VCaP (cell line): Measurements from ENCODE around the gene TCAP.

Source experiments
- H3K27ac ChIP-seq: fragments of 450-650 bp; 2 replicates; pipeline ENCODE4 v1.5.1; 2017
- CTCF ChIP-seq: fragments of 450-650 bp; conservative IDR thresholded peaks from 2 replicates; pipeline ENCODE4 v1.5.1; 2017; ENCODE audit warnings: mild to moderate bottlenecking, moderate library complexity

The TCAP gene, protein sequence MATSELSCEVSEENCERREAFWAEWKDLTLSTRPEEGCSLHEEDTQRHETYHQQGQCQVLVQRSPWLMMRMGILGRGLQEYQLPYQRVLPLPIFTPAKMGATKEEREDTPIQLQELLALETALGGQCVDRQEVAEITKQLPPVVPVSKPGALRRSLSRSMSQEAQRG

DNA sequence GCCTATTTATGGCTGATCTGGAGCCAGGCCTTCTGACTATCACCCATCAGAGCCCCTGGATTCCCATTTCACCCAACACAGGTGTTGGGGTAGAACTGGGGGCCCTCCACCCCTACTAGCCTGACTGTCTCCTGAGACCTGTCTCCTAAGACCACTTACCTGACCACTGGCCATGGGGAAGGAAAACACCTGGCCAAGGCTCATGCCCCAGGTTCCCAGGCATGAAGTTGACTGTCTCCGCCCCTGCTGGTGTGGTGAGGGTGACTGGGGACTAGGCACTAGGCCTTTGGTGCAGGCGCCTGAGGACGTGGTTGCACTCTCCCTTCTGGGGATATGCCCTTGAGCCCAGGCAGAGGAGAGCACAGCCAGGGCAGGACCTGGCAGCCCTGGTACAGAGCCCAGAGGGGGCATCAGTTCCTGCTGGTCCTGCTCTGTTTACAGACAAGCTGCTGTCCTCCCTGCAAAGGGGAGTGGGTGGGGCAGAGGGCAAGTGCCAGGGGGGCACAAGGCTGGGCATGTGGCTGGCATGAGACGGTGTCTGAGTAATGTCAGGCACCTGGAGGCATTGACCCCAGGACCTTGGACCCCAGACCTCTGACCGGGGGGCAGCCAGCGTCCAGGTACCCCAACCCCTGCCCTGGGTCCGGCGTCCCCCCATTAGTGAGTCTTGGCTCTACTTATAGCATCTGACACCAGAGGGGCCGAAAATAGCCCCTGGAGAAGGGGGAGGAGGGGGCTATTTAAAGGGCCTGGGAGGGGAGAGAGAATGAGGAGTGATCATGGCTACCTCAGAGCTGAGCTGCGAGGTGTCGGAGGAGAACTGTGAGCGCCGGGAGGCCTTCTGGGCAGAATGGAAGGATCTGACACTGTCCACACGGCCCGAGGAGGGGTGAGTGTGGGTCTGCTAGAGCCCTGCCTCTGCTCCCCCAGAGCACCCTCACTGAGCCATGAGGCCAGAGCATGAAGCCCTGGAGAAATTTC is at the start of gene TCAP:
Gene TCAP, plus strand, starts transcription at position 769 of the 981 bp plus-strand sequence. Its CDS starts 11 bp downstream, at position 780.
- H3K27ac ChIP-seq: peak within 1 kb of the TSS; percentile 11; the same call in 1 of the 2 replicates
- TF ChIP-seq CTCF: no peak

GRCh38 chr17:39615434-39615833 is 49.7 kb upstream of the TCAP start:
- no peak overlapping the region for H3K27ac ChIP-seq
- TF ChIP-seq CTCF: no peak

GRCh38 chr17:39617100-39617445 is 48.1 kb upstream of the TCAP start:
- peak overlapping the region; percentile 96 for H3K27ac ChIP-seq
- no peak for TF ChIP-seq CTCF

- H3K27ac ChIP-seq: peak overlapping the region; percentile 96
Observed at GRCh38 chr17:39617446-39618245, 47.5 kb upstream of the TCAP start.

DNA sequence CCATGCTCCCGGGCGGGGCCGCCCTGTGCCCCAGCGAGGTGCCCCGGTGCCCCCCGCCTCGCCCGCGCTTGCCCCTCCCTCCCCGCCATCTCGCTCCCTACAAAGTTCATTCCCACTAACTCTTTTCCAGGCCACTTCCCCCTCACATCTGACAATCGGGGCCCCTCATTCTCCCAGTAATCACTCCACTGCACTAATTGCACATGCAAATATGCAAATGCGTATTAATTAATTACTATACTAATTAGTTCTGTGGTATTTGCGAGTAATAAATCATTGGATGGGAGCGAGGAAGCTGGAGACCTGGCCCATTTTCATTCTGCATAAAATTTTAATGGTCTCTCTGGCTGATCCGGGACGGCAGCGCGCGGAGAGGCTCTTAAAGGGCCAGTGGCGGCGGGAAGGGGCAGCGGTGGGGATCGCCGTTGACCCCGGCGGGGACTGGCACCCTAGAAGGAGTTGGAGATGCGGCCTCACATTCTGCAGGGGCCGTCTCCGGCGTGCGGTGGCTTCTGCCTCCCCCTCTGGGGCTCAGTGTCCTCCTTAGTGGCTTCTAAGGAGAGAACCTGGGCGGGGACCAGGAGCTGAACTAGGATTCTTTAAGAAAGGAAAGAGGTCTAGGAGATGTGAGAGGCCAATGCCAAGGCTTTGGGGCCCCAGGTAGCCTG is 46.8 kb upstream of the TCAP start:
- peak overlapping the region; percentile 96 for H3K27ac ChIP-seq
- TF ChIP-seq CTCF: no peak

More at GRCh38 chr17:39617446-39618245, 47.5 kb upstream of the TCAP start:
- no peak for TF ChIP-seq CTCF

DNA sequence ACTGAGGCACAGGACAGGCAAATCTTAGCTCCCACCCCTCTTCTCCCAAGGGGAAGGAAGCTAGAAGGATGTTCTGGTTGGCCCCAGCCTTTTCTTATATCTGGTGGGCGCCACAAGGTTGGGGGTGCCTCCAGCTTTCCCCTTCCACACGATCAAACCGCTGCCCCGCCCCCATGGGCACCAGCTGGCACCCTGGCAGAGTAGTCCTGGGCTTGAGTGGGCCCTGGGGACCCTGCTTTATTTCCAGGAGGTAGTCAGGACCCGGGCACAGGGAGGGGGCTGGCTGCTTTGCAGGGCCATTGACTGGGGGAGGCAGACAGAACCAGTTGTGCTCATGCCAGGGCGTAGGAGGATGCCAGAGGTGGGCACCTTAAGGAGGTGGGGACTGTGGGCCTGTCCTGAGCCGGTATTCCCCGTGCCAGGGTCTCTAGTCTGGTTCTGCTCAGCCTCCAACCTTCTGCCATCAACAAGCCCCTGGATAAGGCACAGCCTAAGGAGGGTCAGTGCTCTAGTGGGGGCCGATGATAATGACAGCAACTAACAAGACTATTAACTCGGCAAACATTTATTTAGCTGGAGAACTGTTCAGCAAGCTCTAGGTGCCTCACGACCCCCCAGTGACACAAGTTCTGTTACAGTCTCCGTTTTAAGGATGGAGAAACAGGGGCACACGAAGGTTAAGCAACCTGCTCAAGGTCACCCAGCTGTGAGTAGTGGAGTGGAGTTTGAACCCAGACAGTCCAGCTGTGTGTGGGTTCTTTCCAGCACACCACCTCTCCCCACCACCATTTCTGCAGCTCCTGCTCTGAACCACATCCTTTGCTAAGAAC is 46.0 kb upstream of the TCAP start:
- peak overlapping the region; percentile 96 for H3K27ac ChIP-seq
- no peak for TF ChIP-seq CTCF
